ENCODE results near the gene ADAM19.

ADAM19 gene

DNA sequence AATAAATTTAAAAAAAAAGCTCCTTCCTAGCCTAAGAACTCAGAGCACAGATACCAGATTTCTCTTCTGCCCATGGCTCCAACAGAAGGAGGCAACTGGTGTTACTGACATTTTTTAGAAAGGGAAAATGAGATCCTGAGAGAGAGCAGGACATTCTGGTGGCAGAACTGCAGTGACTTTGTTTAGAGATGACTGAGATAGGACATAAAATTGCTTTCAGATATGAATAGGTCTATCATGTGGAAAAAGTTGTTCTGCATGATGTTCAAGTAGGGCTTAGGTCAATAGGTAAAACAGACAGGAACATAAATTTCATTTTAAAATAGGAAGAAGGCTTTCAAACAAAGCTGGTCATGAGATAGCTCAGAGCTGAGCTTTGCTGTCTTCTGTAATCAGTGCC lies 66.0 kb downstream of the ADAM19 start:
- no peaks in the 10 kb centered on the region for H3K4me1 ChIP-seq (ENCODE audit: control insufficient read depth, insufficient read depth, low read length)
- H3K27ac ChIP-seq (ENCODE audit: low read depth, low read length) = no peak overlapping the region
- H3K9ac ChIP-seq (ENCODE audit: low read length) = no peak overlapping the region
- H3K9me3 ChIP-seq (ENCODE audit: control insufficient read depth, insufficient read depth, low read depth, low read length) = no peaks in the 10 kb centered on the region
- no peak overlapping the region for H3K4me3 ChIP-seq (ENCODE audit: low read depth, low read length)
- no peaks in the 10 kb centered on the region for H3K27me3 ChIP-seq (ENCODE audit: control insufficient read depth, insufficient read depth, low read length)
- peaks cover 79% of the 10 kb centered on the region for H3K36me3 ChIP-seq (ENCODE audit: control insufficient read depth, insufficient read depth, low read length)

DNA sequence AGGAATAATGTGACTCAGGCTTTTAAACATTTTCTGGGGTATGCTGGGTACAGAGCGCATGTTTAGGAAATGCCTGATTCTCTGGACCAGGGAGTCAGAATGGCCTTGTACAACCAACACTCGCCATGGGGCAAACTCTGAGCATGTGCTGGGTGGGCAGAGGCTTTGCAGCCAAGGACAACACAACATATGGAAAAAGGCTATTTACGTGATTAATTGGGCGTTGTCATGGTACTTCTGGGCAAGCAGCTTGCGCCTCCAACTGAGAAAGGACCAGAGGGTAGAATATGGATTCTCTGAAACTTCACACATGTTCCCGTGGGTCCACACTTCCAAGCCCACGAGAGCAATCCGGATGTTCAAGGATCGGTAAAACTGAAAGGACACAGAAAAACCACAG lies 66.5 kb downstream of the ADAM19 start:
- H3K4me1 ChIP-seq (ENCODE audit: control insufficient read depth, insufficient read depth, low read length) = no peaks in the 10 kb centered on the region
- H3K27ac ChIP-seq (ENCODE audit: low read depth, low read length) = no peak overlapping the region
- H3K27me3 ChIP-seq (ENCODE audit: control insufficient read depth, insufficient read depth, low read length) = no peaks in the 10 kb centered on the region
- no peaks in the 10 kb centered on the region for H3K9me3 ChIP-seq (ENCODE audit: control insufficient read depth, insufficient read depth, low read depth, low read length)
- H3K36me3 ChIP-seq (ENCODE audit: control insufficient read depth, insufficient read depth, low read length) = peaks cover 81% of the 10 kb centered on the region
- H3K9ac ChIP-seq (ENCODE audit: low read length) = no peak overlapping the region
- no peak overlapping the region for H3K4me3 ChIP-seq (ENCODE audit: low read depth, low read length)

DNA sequence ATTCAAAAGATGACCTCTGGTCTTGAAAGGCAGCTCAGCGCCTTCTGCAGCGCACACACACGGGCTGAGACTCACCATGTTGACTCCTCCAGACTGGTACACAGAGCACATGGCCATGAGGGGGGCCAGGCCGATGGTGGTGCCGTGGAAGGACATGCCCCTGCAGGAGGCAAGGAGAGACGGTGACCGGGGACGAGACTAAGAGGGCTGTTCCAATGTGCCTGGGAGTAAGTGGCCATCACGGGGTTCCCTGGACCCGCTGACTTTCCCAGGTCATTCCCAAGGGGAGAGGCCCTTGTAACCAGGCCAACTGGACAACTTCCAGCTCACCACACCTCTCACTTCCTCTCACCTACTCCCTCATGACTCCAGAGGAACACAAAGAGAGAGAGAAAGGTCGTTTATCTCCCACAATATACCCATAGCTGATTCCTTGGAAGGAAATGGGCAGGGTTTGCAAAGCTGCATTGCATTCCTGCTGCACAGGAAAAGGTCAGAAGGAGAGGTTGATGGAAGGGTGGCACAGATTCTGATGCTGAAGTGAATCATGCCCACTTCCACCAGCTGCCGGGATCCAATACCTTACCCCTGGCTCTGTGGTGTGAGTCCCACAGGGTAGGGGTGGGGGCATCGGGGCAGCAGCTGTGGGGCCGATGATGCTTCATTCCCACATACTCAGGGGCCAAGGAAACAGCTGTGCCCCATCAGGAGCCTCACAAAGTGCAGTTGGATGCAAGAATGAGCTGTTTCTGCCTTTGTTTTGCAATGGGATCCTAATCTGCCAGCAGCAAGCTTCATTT lies 68.4 kb downstream of the ADAM19 start:
- Histone ChIP-seq H3K9ac (ENCODE audit: low read length) (no peak overlapping the region), H3K4me1 (ENCODE audit: control insufficient read depth, insufficient read depth, low read length) (no peaks in the 10 kb centered on the region)

DNA sequence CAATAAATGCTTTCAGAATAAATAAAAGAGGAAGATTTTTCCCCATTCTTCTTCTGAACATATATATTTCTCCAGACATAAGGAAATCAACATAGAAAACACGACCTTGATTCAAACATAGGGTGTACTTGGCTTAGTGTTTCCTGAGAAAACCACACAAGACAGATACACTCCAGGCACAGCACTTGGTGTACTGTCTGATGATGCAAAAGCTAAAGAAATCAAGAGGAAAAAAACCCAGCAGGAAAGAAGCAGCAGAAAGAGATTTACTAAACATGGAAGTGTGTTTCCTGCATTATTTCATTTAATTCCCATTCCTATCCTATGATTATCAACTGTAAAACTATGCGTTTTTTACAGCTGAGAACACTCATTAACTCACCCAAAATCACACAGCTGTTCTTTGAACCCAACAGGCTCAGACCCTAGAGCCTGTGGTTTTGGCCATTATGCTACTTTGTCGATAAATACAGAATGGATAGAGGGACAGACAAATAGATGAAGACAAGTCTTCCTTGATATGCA lies 69.4 kb downstream of the ADAM19 start:
- Histone ChIP-seq H3K4me3 (ENCODE audit: low read depth, low read length) (no peak overlapping the region), H3K27ac (ENCODE audit: low read depth, low read length) (no peak overlapping the region), H3K27me3 (ENCODE audit: control insufficient read depth, insufficient read depth, low read length) (no peaks in the 10 kb centered on the region), H3K9ac (ENCODE audit: low read length) (no peak overlapping the region), H3K9me3 (ENCODE audit: control insufficient read depth, insufficient read depth, low read depth, low read length) (no peaks in the 10 kb centered on the region), H3K4me1 (ENCODE audit: control insufficient read depth, insufficient read depth, low read length) (no peaks in the 10 kb centered on the region), H3K36me3 (ENCODE audit: control insufficient read depth, insufficient read depth, low read length) (peaks cover 71% of the 10 kb centered on the region)

More for the DNA sequence above, 68.4 kb downstream of the ADAM19 start:
- peaks cover 73% of the 10 kb centered on the region for H3K36me3 ChIP-seq (ENCODE audit: control insufficient read depth, insufficient read depth, low read length)
- H3K27ac ChIP-seq (ENCODE audit: low read depth, low read length) = no peak overlapping the region
- H3K9me3 ChIP-seq (ENCODE audit: control insufficient read depth, insufficient read depth, low read depth, low read length) = no peaks in the 10 kb centered on the region
- H3K4me3 ChIP-seq (ENCODE audit: low read depth, low read length) = no peak overlapping the region
- no peaks in the 10 kb centered on the region for H3K27me3 ChIP-seq (ENCODE audit: control insufficient read depth, insufficient read depth, low read length)

DNA sequence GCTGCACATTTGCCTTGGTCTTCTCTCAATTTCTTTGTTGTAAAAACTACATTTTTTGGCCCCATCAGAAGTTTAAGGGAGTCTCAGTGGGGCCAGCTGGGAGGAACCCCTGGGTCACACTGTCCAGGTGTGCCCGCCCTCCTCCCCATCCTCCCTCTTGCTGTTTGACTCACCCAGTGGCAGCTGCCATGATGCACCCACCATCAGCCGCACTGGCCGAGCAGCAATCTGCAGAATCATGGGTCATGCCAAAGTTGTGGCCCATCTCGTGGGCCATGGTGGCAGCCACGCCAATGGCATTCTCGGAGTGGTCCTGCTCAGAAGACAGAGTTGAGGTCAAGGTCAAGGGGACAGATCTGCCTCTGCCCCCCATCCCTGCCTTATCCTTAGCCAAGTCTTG lies 70.1 kb downstream of the ADAM19 start:
- no peak overlapping the region for H3K9ac ChIP-seq (ENCODE audit: low read length)
- H3K9me3 ChIP-seq (ENCODE audit: control insufficient read depth, insufficient read depth, low read depth, low read length) = no peaks in the 10 kb centered on the region
- H3K4me1 ChIP-seq (ENCODE audit: control insufficient read depth, insufficient read depth, low read length) = no peaks in the 10 kb centered on the region
- H3K36me3 ChIP-seq (ENCODE audit: control insufficient read depth, insufficient read depth, low read length) = peaks cover 71% of the 10 kb centered on the region
- no peak overlapping the region for H3K27ac ChIP-seq (ENCODE audit: low read depth, low read length)
- no peaks in the 10 kb centered on the region for H3K27me3 ChIP-seq (ENCODE audit: control insufficient read depth, insufficient read depth, low read length)
- no peak overlapping the region for H3K4me3 ChIP-seq (ENCODE audit: low read depth, low read length)

DNA sequence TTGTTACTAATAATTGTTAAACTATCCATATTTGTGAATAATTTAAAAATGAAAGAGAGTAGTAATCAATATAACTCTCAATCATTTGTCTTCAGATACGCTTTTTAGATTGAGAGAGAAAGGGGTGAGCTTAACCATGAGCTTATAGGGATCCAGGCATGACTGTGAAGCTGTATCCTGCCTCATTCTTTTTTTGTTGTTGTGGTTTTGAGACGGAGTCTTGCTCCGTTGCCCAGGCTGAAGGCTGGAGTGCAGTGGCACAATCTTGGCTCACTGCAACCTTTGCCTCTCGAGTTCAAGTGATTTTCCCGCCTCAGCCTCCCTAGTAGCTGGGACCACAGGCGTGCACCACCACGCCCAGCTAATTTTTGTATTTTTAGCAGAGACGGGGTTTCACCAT lies 71.5 kb downstream of the ADAM19 start:
- Histone ChIP-seq H3K36me3 (ENCODE audit: control insufficient read depth, insufficient read depth, low read length) (peaks cover 64% of the 10 kb centered on the region), H3K27me3 (ENCODE audit: control insufficient read depth, insufficient read depth, low read length) (no peaks in the 10 kb centered on the region), H3K27ac (ENCODE audit: low read depth, low read length) (no peak overlapping the region), H3K9me3 (ENCODE audit: control insufficient read depth, insufficient read depth, low read depth, low read length) (no peaks in the 10 kb centered on the region), H3K4me3 (ENCODE audit: low read depth, low read length) (no peak overlapping the region), H3K4me1 (ENCODE audit: control insufficient read depth, insufficient read depth, low read length) (no peaks in the 10 kb centered on the region), H3K9ac (ENCODE audit: low read length) (no peak overlapping the region)

DNA sequence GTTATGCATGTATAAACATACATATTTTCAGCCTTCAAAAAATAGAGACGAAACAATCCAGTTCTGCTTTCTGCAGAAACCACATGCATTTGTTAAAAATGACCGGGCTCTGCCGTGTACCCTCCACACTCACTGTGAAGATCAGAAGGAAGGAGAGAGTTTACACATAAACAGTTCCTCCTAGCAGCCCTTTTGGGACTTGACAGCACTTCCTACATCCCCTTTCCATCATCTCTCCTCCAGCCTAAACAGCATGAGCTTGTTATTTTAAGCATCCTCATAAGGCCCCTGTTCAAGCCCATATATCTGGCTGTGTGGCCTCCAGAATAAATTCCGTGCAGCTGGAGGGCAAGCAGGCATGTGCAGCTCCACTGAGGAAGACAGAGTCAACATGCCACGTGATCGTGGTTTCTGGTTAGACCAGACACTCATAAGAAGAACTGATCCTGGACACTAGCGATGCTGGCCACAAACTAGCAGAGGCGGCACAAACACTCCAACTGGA lies 73.4 kb downstream of the ADAM19 start:
- Histone ChIP-seq H3K9me3 (ENCODE audit: control insufficient read depth, insufficient read depth, low read depth, low read length) (no peaks in the 10 kb centered on the region), H3K36me3 (ENCODE audit: control insufficient read depth, insufficient read depth, low read length) (peaks cover 60% of the 10 kb centered on the region), H3K4me1 (ENCODE audit: control insufficient read depth, insufficient read depth, low read length) (no peaks in the 10 kb centered on the region), H3K9ac (ENCODE audit: low read length) (no peak overlapping the region), H3K4me3 (ENCODE audit: low read depth, low read length) (no peak overlapping the region), H3K27ac (ENCODE audit: low read depth, low read length) (no peak overlapping the region), H3K27me3 (ENCODE audit: control insufficient read depth, insufficient read depth, low read length) (no peaks in the 10 kb centered on the region)

DNA sequence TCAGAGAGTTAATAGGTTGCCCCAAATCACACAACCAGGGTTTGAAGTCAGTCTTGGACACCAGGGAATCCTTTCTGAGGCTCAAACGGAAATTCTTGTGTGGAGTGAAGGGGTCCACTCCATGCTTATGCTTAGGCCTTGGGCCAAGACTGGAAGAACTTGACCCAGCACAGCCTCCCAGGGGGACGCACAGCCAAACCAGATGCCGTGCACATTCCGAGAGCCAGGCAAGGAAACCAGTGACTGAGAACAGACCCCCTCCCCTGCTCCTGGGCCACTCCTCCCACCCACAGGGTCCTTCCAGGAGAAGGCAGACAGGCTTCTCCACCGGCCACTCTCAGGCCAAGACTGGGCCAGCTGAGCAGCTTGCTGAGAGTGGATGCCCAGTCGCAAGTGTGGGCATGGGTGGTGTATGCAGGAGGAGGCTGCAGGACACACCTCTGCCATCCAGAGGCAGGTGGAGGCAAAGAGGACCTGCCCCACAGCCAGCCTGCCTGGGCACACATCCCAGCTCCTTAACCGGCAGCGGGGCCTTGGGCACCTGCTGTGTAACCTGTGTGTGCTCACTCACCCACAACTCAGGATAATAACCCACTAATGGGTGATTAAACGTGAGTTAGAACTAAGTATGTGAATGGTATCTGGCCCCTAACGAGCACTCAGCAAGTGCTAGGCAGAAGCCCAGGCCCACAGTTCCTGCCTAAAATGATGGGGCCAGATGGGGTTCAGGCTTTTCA lies 77.5 kb downstream of the ADAM19 start:
- peaks cover 59% of the 10 kb centered on the region for H3K36me3 ChIP-seq (ENCODE audit: control insufficient read depth, insufficient read depth, low read length)
- no peak overlapping the region for H3K27ac ChIP-seq (ENCODE audit: low read depth, low read length)
- no peaks in the 10 kb centered on the region for H3K4me1 ChIP-seq (ENCODE audit: control insufficient read depth, insufficient read depth, low read length)

DNA sequence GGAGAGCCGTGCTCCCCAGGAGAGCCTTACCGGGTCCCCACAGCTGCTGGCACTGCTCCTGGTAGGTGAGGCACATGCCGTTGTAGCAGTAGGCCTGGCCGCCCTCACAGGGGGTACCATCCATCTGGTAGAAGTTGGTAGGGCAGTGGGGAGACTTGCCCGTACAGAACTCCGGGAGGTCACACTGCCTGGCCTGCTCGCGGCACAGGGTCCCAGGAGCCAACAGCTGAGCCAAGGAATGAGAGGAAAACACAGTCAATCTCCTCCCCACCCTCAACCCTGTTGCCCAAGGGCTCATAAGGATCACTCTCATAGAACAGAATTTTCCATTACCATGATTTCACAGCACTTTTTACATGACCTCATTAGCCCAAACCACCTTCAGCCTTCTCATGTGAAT lies 78.7 kb downstream of the ADAM19 start:
- H3K36me3 ChIP-seq (ENCODE audit: control insufficient read depth, insufficient read depth, low read length) = peaks cover 60% of the 10 kb centered on the region

More for the DNA sequence above, 77.5 kb downstream of the ADAM19 start:
- Histone ChIP-seq H3K9me3 (ENCODE audit: control insufficient read depth, insufficient read depth, low read depth, low read length) (no peaks in the 10 kb centered on the region), H3K27me3 (ENCODE audit: control insufficient read depth, insufficient read depth, low read length) (no peaks in the 10 kb centered on the region), H3K4me3 (ENCODE audit: low read depth, low read length) (no peak overlapping the region), H3K9ac (ENCODE audit: low read length) (no peak overlapping the region)

DNA sequence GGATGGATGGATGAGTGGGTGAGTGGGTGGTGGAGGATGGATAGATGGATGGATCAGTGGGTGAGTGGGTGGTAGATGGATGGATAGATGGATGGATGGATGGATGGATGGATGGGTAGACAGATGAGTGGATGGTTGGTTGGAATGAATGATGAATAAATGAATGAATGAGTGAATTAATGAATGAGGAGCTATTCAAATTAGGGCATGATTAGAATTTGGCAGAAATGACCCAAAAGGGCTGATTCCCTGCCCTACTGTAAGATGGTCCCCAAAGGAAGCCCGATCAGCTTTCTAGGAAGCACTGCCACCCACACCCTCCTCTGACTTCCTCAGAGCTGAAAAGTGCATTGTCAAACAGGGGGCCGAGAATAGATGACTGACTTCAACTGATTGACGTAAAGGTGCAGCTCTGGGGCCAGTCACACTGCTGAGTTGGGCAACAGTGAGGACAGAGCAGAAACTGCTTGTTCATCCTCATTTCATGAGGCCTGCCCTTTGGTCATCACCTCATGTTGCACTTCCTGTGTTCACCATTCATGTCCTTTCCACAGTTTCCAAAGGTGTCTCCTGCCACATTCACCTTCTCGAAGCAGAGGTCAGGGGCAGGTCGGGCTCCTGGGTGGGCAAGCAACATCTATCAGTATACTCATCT lies 81.3 kb downstream of the ADAM19 start:
- Histone ChIP-seq H3K9ac (ENCODE audit: low read length) (no peak overlapping the region), H3K4me1 (ENCODE audit: control insufficient read depth, insufficient read depth, low read length) (no peaks in the 10 kb centered on the region), H3K27me3 (ENCODE audit: control insufficient read depth, insufficient read depth, low read length) (no peaks in the 10 kb centered on the region), H3K36me3 (ENCODE audit: control insufficient read depth, insufficient read depth, low read length) (peaks cover 61% of the 10 kb centered on the region), H3K9me3 (ENCODE audit: control insufficient read depth, insufficient read depth, low read depth, low read length) (no peaks in the 10 kb centered on the region), H3K4me3 (ENCODE audit: low read depth, low read length) (no peak overlapping the region), H3K27ac (ENCODE audit: low read depth, low read length) (no peak overlapping the region)

More for the DNA sequence above, 78.7 kb downstream of the ADAM19 start:
- Histone ChIP-seq H3K9ac (ENCODE audit: low read length) (no peak overlapping the region), H3K9me3 (ENCODE audit: control insufficient read depth, insufficient read depth, low read depth, low read length) (no peaks in the 10 kb centered on the region), H3K4me1 (ENCODE audit: control insufficient read depth, insufficient read depth, low read length) (no peaks in the 10 kb centered on the region), H3K27me3 (ENCODE audit: control insufficient read depth, insufficient read depth, low read length) (no peaks in the 10 kb centered on the region), H3K4me3 (ENCODE audit: low read depth, low read length) (no peak overlapping the region), H3K27ac (ENCODE audit: low read depth, low read length) (no peak overlapping the region)

All from HUES6 (cell line).